Astrocyte of the spinal cord (primary cell): ENCODE measurements around the gene AKAP14.
"Not testable (repeated sequence)": the region's sequence is repeated elsewhere in the genome, so short reads cannot be mapped to it uniquely, and the experiment has no call there.

Source experiments
- DNase-seq: peaks from one replicate; pipeline ENCODE4 v3.0.0; 2011; ENCODE audit warnings: low read depth, low spot score
- H3K4me3 ChIP-seq: 2 replicates; pipeline ENCODE4 v1.5.1; 2011; ENCODE audit warnings: low read depth, mild to moderate bottlenecking, low read length, moderate library complexity
- CTCF ChIP-seq: IDR thresholded peaks from 2 replicates; pipeline ENCODE4 v1.5.1; 2012; ENCODE audit warnings: low read depth, mild to moderate bottlenecking, low read length, inconsistent platforms
- in situ Hi-C: cut with HindIII; loops from 2 replicates; pipeline ENCODE4 v1.10.0; 2017; ENCODE audit warnings: low sequenced_read_pairs

AKAP14 gene

GRCh38 chrX:119878740-119879139, 17.0 kb upstream of the AKAP14 start:
- DNase-seq = no peak
- no peak for TF ChIP-seq CTCF
- in situ Hi-C loops = no loop called here
- H3K4me3 ChIP-seq = no peak overlapping the region

- in situ Hi-C loops = no loop called here
Observed at GRCh38 chrX:119880076-119880475, 15.6 kb upstream of the AKAP14 start.

GRCh38 chrX:119880552-119881437, 14.9 kb upstream of the AKAP14 start:
- peak; percentile 51 for DNase-seq
- H3K4me3 ChIP-seq = no peak overlapping the region
- peak; percentile 73 for TF ChIP-seq CTCF
- in situ Hi-C loops = no loop called here

More at GRCh38 chrX:119880076-119880475, 15.6 kb upstream of the AKAP14 start:
- TF ChIP-seq CTCF = no peak
- no peak overlapping the region for H3K4me3 ChIP-seq
- no peak for DNase-seq

GRCh38 chrX:119885554-119886428, 9.9 kb upstream of the AKAP14 start:
- no peak overlapping the region for H3K4me3 ChIP-seq
- peak; percentile 9 for DNase-seq
- in situ Hi-C loops = no loop called here
- TF ChIP-seq CTCF = no peak

GRCh38 chrX:119887721-119888425, 7.8 kb upstream of the AKAP14 start:
- DNase-seq = peak; percentile 46
- peak overlapping the region; percentile 32 for H3K4me3 ChIP-seq
- peak; percentile 68 for TF ChIP-seq CTCF
- in situ Hi-C loops = no loop called here

DNA sequence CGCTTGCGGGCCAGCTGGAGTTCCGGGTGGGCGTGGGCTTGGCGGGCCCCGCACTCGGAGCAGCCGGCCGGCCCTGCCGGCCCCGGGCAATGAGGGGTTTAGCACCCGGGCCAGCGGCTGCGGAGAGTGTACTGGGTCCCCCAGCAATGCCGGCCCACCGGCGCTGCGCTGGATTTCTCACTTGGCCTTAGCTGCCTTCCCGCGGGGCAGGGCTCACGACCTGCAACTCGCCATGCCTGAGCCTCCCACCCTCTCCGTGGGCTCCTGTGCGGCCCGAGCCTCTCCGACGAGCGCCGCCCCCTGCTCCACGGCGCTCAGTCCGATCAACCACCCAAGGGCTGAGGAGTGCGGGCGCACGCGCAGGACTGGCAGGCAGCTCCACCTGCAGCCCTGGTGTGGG, 5.1 kb upstream of the AKAP14 start:
- H3K4me3 ChIP-seq, DNase-seq, in situ Hi-C loops: not testable (repeated sequence)

GRCh38 chrX:119891961-119892692, 3.6 kb upstream of the AKAP14 start:
- in situ Hi-C loops, H3K4me3 ChIP-seq, DNase-seq: not testable (repeated sequence)
